ENCODE measurements around the gene KCNQ5. TPM values are rescaled to one million over a fixed set of nuclear protein-coding genes. Genes with fewer than 3 reads are reported as not detected.

KCNQ5 gene
- polyA plus RNA-seq, 3 donors, result under 0.01 to 0.15 TPM; not detected in 1

DNA sequence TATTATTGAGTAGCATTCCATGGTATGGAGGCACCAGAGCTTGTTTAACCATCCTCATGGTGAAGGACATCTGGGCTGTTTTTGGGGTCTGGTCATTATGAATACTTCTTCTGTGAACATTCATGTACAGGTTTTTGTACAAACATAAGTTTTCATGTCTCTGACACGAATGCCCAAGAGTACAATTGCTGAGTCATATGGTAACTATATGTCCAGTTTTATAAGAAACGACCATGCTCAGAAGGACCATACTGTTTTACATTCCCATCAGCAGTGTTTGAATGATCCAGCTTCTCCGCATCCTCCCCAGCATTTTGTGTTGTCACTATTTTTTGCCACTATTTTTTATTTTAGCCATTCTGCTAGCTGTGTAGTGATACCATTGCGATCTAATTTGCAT is 414.8 kb downstream of the KCNQ5 start:
- no peak overlapping the region for H3K27ac ChIP-seq (ENCODE audit: low read depth, low read length)
- whole genome bisulfite sequencing, 3 donors, result 82 to 86% (median 83%) methylated on average over 4 of the region's 4 CpGs

DNA sequence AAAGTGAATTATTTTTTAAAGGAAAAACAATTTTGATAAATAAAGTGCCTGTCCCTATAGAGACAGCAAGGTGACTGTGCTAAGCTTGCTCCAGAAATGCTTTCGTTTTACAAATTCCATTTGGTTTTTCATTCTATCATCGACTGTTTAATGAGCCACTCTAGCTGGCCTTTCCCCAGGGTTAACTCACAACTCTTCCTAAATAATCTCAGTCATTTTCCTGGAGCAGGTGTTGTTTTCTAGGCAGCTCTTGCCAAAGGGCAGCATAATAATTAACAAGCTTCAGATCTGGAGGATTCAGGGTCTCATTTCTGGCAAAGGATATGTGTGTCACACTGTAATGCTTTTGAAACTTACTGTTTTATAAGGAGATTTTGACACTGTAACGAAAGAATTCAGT is 419.2 kb downstream of the KCNQ5 start:
- H3K27ac ChIP-seq (ENCODE audit: low read depth, low read length), result no peak overlapping the region
- 42 to 80% (median 47%) methylated on average over 3 of the region's 3 CpGs for WGBS, 3 donors

DNA sequence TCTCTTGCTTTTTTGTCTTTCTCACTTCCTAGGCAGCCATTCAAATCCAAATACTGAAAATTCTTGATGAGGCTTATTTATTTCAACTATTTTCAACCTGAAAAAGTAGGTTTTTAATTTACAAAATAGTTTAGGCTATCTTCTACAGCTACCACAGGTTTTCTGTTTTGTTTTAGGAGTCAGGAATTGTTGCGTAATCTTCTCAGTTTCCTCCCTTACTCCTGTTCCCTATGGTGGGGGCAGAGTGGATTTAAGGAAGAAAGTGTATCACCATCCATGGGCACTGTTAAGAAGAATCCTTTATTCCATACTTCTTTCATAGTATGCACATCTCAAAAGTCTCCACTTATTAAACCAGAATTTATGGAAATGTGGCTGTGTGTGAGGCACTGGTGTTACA is 421.0 kb downstream of the KCNQ5 start:
- WGBS, 3 donors, result 87 to 100% (median 89%) methylated on average over 1 of the region's 1 CpG
- no peak overlapping the region for H3K27ac ChIP-seq (ENCODE audit: low read depth, low read length)

DNA sequence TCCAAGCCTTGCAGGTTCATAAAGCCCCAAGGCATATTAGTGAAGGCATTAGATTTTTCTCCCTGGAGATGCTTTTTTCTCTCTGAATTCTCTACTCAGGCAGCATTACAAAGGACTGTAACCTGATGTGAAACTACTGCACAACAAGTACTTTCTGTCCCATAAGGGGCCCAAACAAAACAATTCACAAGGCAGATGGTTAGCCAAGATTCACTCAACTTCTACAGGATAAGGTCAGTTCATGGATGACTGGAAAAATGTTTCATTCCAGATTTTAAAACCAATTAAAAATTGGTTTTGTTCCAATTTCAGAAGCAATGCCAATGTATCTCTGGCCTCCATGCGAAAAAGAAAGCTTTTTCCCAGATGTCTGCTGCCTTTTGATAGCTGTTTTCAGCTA is 421.6 kb downstream of the KCNQ5 start:
- H3K27ac ChIP-seq (ENCODE audit: low read depth, low read length), result no peak overlapping the region
- 71 to 82% (median 73%) methylated on average over 1 of the region's 1 CpG for WGBS, 3 donors

DNA sequence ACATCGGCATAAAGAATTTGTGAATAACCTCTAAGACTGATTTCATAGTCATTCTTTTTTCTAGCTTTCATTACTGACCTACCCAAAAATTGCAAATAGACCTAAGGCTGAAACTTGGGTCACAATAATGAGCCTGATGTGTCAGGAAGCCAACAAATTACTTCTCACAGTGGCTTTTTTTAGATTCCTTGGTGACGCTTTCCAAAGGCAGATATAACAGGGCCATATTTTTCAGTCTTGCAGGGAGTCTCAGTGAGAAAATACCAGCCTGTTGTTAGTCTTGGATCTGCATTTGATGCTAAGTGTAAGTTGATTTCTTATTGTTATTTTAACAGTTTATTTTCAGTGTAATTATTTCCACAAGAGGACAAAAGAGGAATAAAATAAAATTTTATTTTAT is 423.7 kb downstream of the KCNQ5 start:
- H3K27ac ChIP-seq (ENCODE audit: low read depth, low read length), result no peak overlapping the region
- WGBS, 3 donors, result 76 to 87% (median 84%) methylated on average over 2 of the region's 2 CpGs

DNA sequence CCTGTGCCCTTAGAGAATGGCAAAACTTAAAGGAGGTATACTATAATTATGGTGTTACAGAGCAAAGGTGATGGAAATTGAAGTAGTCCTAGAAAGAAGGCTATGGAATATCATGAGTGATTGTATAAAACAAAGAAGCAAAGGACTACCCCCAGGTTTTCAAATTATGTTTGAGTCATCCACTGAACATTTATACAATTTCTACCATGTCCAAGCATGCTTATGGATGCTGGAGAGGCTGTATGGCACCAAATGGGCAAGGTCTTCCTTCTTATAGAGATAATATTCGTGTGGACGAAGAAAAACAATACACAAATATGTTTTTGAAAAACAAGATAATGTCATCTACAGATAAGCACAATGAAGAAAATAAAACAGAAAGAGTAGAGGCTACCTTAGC is 425.9 kb downstream of the KCNQ5 start:
- WGBS, 3 donors, result 16 to 32% (median 29%) methylated on average over 2 of the region's 2 CpGs

DNA sequence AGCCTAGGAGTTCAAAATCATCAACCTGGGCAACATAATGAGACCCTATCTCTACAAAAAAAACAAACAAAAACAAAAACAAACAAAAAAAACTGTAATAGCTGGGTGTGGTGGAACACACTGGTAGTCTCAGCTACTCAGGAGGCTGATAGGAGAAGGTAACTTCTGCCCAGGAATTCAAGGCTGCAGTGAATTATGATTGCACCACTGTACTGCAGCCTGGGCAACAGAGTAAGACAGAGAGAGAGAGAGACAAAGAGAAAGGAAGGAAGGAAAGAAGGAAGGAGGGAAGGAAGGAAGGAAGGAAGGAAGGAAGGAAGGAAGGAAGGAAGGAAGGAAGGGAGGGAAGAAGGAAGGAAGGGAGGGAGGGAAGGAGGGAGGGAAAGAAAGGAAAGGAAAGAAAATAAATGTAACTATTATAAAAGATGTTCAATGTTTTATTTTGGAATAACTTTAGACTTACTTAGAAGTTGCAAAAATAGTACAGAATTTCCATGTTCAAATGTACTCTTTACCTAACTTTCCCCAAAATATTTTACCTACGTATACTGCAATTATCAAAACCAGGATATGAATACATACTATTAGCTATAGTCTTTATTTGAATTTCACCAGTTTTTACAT is 428.2 kb downstream of the KCNQ5 start:
- 97 to 100% (median 100%) methylated on average over 1 of the region's 1 CpG for WGBS, 3 donors
- H3K27ac ChIP-seq (ENCODE audit: low read depth, low read length), result no peak overlapping the region

More for the DNA sequence above, 425.9 kb downstream of the KCNQ5 start:
- no peak overlapping the region for H3K27ac ChIP-seq (ENCODE audit: low read depth, low read length)

DNA sequence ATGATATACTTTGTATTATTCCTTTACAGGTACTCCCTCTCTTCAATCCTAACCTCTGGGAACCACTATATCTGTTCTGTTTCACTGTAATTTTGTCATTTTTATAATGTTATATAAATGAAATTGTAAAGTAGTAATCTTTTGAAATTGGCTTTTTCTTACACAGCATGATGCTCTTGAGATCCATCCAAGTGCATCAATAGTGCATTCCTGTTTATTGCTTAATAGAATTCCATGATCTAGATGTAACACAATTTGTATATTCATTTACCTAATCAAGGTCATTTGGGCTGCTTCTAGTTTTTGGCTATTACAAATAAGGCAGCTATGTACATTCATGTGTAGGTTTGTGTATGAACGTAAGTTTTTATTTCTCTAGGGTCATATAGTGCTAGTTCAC is 428.8 kb downstream of the KCNQ5 start:
- no peak overlapping the region for H3K27ac ChIP-seq (ENCODE audit: low read depth, low read length)
- WGBS, 3 donors, result 82 to 100% (median 93%) methylated on average over 1 of the region's 1 CpG

DNA sequence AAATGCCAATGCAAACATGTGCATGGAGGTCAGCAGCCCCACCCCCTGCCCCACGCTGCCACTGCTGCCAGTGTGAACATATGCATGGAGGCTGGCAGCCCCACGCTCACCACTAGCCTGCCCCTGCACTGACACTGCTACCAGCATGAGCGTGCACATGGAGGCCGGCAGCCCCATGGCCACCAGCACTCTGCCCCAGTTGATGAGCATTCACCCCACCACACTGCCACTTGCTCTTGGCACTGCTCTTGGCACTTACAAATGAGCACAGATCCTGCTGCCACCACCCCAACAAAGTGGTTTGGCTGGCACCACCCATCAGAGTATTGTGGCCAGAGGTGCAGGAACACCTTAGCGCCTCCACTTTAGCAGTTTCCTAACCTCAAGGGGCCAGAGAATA is 429.3 kb downstream of the KCNQ5 start:
- WGBS, 3 donors, result 82 to 97% (median 97%) methylated on average over 5 of the region's 5 CpGs
- no peak overlapping the region for H3K27ac ChIP-seq (ENCODE audit: low read depth, low read length)

DNA sequence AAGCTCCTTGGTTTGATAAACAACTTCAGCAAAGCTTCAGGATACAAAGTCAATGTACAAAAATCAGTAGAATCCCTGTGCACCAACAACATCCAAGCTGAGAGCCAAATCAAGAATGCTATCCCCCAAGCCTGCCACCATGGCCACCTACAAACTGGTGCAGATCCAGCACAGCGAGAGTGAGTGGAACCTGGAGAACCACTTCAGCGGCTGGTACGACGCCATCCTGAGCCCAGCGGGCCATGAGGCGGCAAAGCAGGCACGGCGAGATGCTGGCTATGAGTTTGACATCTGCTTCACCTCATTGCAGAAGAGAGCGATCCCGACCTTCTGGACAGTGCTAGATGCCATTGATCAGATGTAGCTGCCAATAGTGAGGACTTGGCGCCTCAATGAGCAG is 433.1 kb downstream of the KCNQ5 start:
- H3K27ac ChIP-seq (ENCODE audit: low read depth, low read length), result no peak overlapping the region
- WGBS, 3 donors, result 78 to 87% (median 85%) methylated on average over 11 of the region's 11 CpGs

DNA sequence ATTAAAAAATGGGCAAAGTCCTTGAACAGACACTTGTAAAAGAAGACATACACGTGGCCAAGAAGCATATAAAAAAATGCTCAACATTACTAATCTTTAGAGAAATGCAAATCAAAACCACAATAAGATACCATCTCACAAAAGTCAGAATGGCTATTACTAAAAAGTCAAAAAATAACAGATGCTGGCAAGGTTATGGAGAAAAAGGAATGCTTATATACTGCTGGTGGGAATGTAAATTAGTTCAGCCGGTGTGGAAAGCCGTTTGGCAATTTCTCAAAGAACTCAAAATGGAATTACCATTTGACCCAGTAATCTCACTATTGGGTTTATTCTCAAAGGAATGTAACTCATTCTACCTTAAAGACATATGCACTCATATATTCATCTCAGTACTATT is 436.9 kb downstream of the KCNQ5 start:
- no peak overlapping the region for H3K27ac ChIP-seq (ENCODE audit: low read depth, low read length)
- 71 to 73% (median 72%) methylated on average over 3 of the region's 3 CpGs for WGBS, 3 donors

DNA sequence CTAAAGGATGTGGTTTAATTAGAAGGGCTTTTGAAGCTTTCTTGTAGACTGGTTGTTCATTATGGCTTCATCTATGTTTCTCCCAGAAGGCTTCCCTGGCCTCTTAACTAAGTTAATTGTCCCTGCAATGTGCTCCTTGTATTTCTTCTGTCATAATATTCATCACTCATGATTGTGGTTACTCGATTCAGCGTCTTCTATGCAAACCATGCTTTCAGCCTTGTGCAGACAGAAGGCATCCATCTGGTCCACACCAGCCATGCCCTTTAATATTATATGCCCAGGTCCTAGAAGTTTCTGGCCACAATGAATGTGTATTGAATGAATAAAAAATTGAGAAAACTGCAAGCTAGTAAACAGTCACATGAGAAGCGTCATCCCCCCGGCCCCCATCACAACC is 440.3 kb downstream of the KCNQ5 start:
- 54 to 61% (median 59%) methylated on average over 4 of the region's 4 CpGs for WGBS, 3 donors

DNA sequence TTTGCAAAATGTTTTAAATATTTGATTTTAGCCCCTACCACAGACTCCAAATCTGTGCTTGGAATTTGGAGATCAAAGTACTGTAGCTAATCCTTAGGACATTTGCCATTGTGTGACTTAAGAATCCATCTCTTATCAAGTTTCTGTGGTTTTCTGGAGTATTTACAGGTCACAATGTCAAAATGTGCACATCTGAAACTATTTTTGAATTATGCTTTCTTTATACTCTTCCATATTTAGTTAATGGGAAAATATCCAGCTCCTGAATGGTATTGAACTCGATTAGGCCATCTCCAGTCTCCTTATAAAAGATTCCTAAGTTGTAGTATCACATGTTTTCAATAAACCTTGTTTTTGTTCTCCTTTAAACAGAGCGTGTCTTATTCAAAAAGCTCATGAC is 441.0 kb downstream of the KCNQ5 start:
- H3K27ac ChIP-seq (ENCODE audit: low read depth, low read length), result no peak overlapping the region
- WGBS, 3 donors, result 45 to 65% (median 65%) methylated on average over 2 of the region's 2 CpGs

More for the DNA sequence above, 440.3 kb downstream of the KCNQ5 start:
- no peak overlapping the region for H3K27ac ChIP-seq (ENCODE audit: low read depth, low read length)

DNA sequence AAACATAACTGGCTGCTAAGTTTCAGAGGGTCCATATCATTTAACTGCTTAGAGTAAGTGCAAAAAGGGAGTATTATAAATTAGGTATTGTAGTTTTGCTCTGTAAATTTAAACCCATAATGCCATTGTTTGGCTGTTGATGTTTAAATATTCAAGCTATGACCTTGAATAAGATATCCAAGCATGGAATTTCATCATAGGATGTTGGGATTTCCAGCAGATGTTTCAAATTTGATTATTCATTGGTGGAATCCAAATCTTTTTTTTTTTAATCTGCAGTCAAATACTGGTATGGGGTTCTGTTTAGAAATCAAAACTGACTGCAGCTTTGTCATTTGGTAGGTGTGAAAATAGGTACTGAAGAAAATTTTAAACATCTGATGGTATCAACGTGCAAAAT is 442.4 kb downstream of the KCNQ5 start:
- 87 to 93% (median 91%) methylated on average over 1 of the region's 1 CpG for WGBS, 3 donors
- no peak overlapping the region for H3K27ac ChIP-seq (ENCODE audit: low read depth, low read length)

DNA sequence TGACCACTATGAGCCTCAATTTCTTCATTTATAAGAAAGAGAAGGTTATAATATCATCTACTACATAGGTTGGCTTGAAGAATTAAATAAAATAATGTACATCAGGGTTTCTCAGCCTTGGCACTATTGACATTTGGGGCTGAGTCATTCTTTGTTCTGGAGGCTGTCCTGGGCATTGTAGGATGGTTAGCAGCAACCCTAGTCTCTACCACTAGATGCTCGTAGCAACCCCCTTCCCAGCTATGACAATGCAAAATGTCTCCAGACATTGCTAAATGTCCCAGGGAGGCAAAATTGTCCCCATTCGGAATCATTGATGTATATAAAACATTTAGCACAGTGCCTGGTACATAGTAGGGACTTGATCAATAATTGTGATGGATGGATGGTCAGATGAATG is 451.4 kb downstream of the KCNQ5 start:
- 73 to 85% (median 80%) methylated on average over 2 of the region's 2 CpGs for WGBS, 3 donors
- H3K27ac ChIP-seq (ENCODE audit: low read depth, low read length), result no peak overlapping the region

DNA sequence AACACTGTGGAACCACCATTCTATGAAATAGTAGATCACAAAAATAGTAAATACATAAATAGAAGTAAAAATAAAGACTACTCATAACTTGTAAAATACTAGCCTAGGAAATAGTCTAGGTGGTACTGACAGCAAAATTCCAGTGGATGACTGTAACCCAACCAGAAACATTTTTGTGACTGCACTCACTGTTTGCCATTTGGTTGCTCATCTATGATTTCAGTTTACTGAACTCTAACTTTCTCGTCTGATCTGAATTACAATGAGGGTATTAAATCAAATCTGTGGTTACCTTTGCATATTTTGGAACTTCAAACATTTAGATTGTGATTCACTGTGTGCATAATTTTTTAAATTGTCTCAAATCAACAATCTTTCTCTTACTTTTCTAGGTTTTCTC is 452.3 kb downstream of the KCNQ5 start:
- no peak overlapping the region for H3K27ac ChIP-seq (ENCODE audit: low read depth, low read length)
- WGBS, 3 donors, result 38 to 78% (median 72%) methylated on average over 1 of the region's 1 CpG

DNA sequence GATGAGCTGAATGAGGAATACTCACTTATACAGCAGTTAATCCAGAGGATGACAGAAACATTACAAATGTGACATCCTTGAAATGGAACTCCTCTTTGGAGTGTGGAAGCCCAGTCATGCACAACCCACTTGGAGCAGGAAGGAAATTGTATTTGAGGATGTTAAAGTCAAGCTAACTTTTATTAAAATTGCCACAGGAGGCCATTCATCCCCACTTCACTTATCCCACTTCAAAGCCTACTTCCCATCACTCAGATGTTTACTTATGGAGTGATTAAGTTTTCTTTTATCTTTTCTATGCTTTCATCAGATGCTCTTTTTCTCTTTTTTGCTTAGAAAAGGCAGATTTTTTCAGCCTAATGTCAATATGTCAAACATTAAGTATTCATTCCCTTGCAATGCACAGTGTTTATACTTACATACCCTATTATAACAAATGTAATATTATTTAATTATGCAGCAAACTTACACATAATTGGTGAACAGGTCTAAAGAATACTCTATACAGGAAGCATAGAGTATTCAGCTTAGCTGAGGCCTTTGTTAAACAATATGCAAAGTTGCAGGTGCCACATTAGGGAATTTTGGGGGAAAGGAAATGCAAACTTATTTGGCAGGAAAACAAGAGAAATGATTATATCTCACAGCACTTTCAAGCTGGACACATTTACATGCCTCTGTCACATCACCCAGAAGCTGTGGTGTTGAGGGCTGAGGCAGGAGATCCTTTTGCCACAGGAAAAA is 454.5 kb downstream of the KCNQ5 start:
- no peak overlapping the region for H3K27ac ChIP-seq (ENCODE audit: low read depth, low read length)

DNA sequence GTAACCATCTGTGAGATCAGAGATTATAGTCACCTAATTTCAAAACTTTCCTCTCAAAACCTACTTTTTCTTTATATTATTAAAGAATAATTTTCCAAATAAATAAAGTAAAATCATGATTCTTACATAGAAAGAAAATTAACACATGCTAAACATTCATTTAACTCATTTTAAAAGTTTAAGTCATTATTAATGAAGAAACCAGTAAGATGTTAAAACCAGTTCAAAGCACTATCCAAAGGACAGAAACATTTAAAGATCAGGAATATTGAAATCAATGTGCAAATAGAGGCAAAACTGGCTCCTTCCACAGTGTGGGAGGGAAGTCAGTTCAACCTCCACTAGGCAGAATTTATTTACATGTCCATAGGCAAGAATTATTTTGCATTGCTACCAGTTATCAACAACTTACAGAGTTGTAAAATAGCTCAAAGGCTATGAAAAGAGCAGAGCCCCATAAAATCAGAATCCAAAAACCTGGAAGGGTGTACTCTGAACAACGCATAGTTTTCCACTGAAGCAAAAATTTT is 456.5 kb downstream of the KCNQ5 start:
- H3K27ac ChIP-seq (ENCODE audit: low read depth, low read length), result no peak overlapping the region
- WGBS, 3 donors, result 76 to 100% (median 91%) methylated on average over 1 of the region's 1 CpG

DNA sequence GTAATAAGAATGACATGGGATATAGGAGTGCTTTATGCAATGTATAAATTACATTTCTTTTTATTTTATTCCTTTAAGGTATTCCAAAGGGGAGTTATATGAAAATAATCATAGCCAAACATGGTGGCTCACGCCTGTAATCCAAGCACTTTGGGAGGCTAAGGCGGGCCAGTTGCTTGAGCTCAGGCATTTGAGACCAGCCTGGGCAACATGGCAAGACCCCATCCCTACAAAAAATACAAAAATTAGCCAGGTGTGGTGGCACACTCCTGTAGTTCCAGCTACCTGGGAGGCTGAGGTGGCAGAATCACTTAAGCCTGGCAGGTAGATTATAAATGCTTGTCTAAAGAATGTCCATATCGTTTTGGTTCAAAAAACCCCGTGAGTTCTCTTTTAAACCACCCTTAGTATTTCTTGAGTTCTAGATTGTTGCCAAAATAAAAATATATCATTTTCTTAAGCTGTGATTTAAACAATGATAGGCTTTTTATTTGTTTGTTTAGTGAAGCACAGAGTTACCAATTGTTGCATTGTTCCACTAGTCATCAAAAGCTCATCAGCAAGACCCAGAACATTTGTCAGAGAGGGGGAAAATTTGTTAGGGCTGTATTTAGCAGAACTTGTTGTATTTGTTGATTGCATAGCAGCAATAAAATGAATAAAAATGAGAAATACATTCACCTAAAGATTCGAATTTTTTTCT is 457.2 kb downstream of the KCNQ5 start:
- no peak overlapping the region for H3K27ac ChIP-seq (ENCODE audit: low read depth, low read length)
- WGBS, 3 donors, result 76 to 88% (median 84%) methylated on average over 5 of the region's 5 CpGs
